ENCODE measurements around the gene PKIG. TPM values are rescaled to one million over a fixed set of nuclear protein-coding genes. Genes with fewer than 3 reads are reported as not detected.

Gene PKIG
- total RNA-seq, 1 donor from 2014 or later = 42.0 TPM

DNA sequence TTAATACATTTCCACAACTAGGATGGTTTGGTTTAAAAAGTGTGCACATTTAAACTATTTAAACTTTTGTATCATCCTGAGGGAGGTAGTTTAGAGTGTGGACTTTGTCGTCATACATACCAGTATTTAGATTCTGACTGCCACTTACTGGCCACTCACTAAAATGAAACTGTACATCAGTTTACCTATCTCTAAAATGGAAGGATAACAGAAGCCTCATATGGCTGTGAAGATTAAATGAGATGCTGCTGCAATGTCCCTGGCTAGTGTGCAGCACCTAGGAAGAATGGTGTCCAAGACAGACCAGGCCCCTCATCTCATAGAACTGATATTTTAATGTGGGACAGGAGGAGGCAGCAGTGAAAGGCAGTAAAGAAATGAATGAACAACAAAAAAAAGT is 12.0 kb upstream of the PKIG start:
- Mint-ChIP-seq H3K4me1 (ENCODE audit: low read depth, unreplicated experiment) (peaks cover 1% of the 10 kb centered on the region), H3K9me3 (ENCODE audit: unreplicated experiment) (no peaks in the 10 kb centered on the region), H3K4me3 (ENCODE audit: unreplicated experiment) (no peak overlapping the region), H3K27ac (ENCODE audit: unreplicated experiment) (no peak overlapping the region), H3K36me3 (ENCODE audit: unreplicated experiment) (no peaks in the 10 kb centered on the region), H3K27me3 (ENCODE audit: unreplicated experiment) (no peaks in the 10 kb centered on the region)
- no peak for DNase-seq
- TF ChIP-seq, protein P1, sequence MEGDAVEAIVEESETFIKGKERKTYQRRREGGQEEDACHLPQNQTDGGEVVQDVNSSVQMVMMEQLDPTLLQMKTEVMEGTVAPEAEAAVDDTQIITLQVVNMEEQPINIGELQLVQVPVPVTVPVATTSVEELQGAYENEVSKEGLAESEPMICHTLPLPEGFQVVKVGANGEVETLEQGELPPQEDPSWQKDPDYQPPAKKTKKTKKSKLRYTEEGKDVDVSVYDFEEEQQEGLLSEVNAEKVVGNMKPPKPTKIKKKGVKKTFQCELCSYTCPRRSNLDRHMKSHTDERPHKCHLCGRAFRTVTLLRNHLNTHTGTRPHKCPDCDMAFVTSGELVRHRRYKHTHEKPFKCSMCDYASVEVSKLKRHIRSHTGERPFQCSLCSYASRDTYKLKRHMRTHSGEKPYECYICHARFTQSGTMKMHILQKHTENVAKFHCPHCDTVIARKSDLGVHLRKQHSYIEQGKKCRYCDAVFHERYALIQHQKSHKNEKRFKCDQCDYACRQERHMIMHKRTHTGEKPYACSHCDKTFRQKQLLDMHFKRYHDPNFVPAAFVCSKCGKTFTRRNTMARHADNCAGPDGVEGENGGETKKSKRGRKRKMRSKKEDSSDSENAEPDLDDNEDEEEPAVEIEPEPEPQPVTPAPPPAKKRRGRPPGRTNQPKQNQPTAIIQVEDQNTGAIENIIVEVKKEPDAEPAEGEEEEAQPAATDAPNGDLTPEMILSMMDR (IDR thresholded peaks at IDR 0.05; ENCODE audit: partially characterized antibody, unreplicated experiment) = no peak

- no peak for DNase-seq
- no peak overlapping the region for H3K27ac Mint-ChIP-seq (ENCODE audit: unreplicated experiment)
- H3K9me3 Mint-ChIP-seq (ENCODE audit: unreplicated experiment) = no peaks in the 10 kb centered on the region
- peaks cover 6% of the 10 kb centered on the region for H3K4me1 Mint-ChIP-seq (ENCODE audit: low read depth, unreplicated experiment)
- H3K4me3 Mint-ChIP-seq (ENCODE audit: unreplicated experiment) = no peak overlapping the region
- H3K36me3 Mint-ChIP-seq (ENCODE audit: unreplicated experiment) = no peaks in the 10 kb centered on the region
- peaks cover 3% of the 10 kb centered on the region for H3K27me3 Mint-ChIP-seq (ENCODE audit: unreplicated experiment)
- TF ChIP-seq, protein P1 (IDR thresholded peaks at IDR 0.05; ENCODE audit: partially characterized antibody, unreplicated experiment) = no peak
Observed at GRCh38 chr20:44571362-44571988, 10.9 kb upstream of the PKIG start.

DNA sequence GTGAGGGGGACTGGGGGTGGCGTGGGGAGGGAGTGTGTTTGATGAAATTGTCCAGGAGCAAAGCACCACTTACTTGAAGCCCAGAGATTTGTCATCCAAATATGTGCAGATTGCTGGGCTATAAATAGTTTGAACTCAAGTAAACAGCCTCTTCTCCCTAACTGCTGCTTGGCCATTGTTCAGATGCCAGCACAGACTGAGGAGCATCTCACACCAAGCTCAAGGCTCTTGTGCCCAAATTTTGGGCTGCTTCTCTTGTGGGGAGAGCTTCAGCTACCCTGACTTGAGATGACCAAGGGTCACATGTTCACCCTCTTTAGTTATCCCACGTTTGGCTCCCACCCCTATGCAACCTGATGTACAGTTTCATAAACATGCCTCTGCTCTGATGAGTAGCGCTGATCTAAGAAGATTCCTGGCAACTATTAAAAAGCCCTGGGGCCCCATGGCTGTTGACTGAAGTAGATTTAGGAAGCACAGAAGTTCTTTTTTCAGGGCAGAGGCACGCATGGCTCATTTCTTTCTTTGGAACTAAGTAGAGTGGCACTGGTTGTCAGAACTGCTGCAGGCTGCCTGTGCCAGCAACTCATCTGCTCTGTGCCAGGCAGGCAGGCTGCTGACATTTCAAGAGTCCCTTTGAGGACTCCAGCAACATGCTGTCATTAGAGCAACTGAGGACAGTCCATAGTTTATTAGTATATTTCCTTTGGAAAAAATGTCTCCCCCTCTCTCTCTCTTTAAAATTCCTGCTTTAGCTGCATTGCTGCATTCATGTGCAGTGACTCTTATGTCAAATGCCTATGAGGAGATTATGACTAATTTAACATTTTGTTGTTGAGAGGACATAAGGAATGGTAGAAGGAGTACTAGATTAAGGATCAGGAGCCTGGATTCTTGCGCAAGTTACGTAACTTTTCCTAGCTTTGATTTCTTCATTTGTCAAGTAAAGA is 9.6 kb upstream of the PKIG start:
- Mint-ChIP-seq H3K9me3 (ENCODE audit: unreplicated experiment) (no peaks in the 10 kb centered on the region), H3K36me3 (ENCODE audit: unreplicated experiment) (no peaks in the 10 kb centered on the region), H3K27me3 (ENCODE audit: unreplicated experiment) (peaks cover 3% of the 10 kb centered on the region), H3K4me3 (ENCODE audit: unreplicated experiment) (no peak overlapping the region), H3K27ac (ENCODE audit: unreplicated experiment) (no peak overlapping the region), H3K4me1 (ENCODE audit: low read depth, unreplicated experiment) (peaks cover 5% of the 10 kb centered on the region)
- TF ChIP-seq, protein P1 (IDR thresholded peaks at IDR 0.05; ENCODE audit: partially characterized antibody, unreplicated experiment) = no peak
- no peak for DNase-seq

GRCh38 chr20:44573501-44573869 is 8.9 kb upstream of the PKIG start:
- Mint-ChIP-seq H3K4me3 (ENCODE audit: unreplicated experiment) (no peak overlapping the region), H3K4me1 (ENCODE audit: low read depth, unreplicated experiment) (peaks cover 5% of the 10 kb centered on the region), H3K9me3 (ENCODE audit: unreplicated experiment) (no peaks in the 10 kb centered on the region), H3K27me3 (ENCODE audit: unreplicated experiment) (peaks cover 3% of the 10 kb centered on the region), H3K27ac (ENCODE audit: unreplicated experiment) (no peak overlapping the region), H3K36me3 (ENCODE audit: unreplicated experiment) (no peaks in the 10 kb centered on the region)
- TF ChIP-seq, protein P1 (IDR thresholded peaks at IDR 0.05; ENCODE audit: partially characterized antibody, unreplicated experiment) = no peak
- DNase-seq = no peak

DNA sequence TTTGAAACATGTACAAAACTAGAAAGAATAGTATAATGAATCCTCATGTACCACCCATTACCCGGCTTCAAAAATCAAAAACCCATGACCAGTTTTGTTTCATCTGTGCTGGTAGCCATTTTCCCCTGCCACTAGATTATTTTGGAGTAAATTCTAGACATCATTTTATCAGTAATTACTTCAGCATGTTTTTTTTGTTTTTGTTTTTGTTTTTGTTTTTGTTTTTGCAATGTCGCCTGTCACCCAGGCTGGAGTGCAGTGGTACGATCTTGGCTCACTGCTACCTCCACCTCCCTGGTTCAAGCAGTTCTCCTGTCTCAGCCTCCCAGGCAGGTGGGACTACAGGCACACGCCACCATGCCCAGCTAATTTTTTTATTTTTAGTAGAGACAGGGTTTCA is 8.0 kb upstream of the PKIG start:
- DNase-seq = no peak
- Mint-ChIP-seq H3K36me3 (ENCODE audit: unreplicated experiment) (no peaks in the 10 kb centered on the region), H3K27me3 (ENCODE audit: unreplicated experiment) (peaks cover 3% of the 10 kb centered on the region), H3K4me3 (ENCODE audit: unreplicated experiment) (no peak overlapping the region), H3K4me1 (ENCODE audit: low read depth, unreplicated experiment) (peaks cover 9% of the 10 kb centered on the region), H3K9me3 (ENCODE audit: unreplicated experiment) (no peaks in the 10 kb centered on the region), H3K27ac (ENCODE audit: unreplicated experiment) (no peak overlapping the region)
- TF ChIP-seq, protein P1 (IDR thresholded peaks at IDR 0.05; ENCODE audit: partially characterized antibody, unreplicated experiment) = no peak

All from glutamatergic neuron (in vitro differentiated cells).